GM18517 (cell line): ENCODE data around the gene GSTO2.

Experiments
- ATAC-seq: cut with Tn5 transposase; IDR thresholded peaks from one replicate; pipeline ENCODE4 v1.9.1; 2021; ENCODE audit warnings: mild to moderate bottlenecking, moderate library complexity; ENCODE audit not compliant: unreplicated experiment

The GSTO2 gene

GRCh38 chr10:104337985-104338735 lies 69.2 kb downstream of the GSTO2 start, which contains the start of gene ITPRIP:
TSS of gene ITPRIP (minus strand) at chr10:104338465. CDS start at chr10:104316051, 22,414 bp downstream.
- ATAC-seq: peak; percentile 76

- no peak for ATAC-seq
Observed at GRCh38 chr10:104339469-104340110, 70.6 kb downstream of the GSTO2 start.

GRCh38 chr10:104340111-104340526 lies 71.1 kb downstream of the GSTO2 start:
- ATAC-seq: no peak

- no peak for ATAC-seq
Observed at GRCh38 chr10:104340641-104341040, 71.7 kb downstream of the GSTO2 start.

- ATAC-seq: no peak
Observed at GRCh38 chr10:104342941-104343411, 74.0 kb downstream of the GSTO2 start.

GRCh38 chr10:104344219-104344618 lies 75.2 kb downstream of the GSTO2 start:
- ATAC-seq: no peak

GRCh38 chr10:104345515-104345914 lies 76.5 kb downstream of the GSTO2 start:
- no peak for ATAC-seq

- no peak for ATAC-seq
Observed at GRCh38 chr10:104345941-104346340, 77.0 kb downstream of the GSTO2 start.

- no peak for ATAC-seq
Observed at GRCh38 chr10:104347295-104348045, 78.5 kb downstream of the GSTO2 start.

GRCh38 chr10:104348601-104349000 lies 79.6 kb downstream of the GSTO2 start:
- no peak for ATAC-seq

- peak; percentile 52 for ATAC-seq
Observed at GRCh38 chr10:104349623-104350126, 80.7 kb downstream of the GSTO2 start.

- ATAC-seq: peak; percentile 52
Observed at GRCh38 chr10:104350127-104350635, 81.2 kb downstream of the GSTO2 start.

GRCh38 chr10:104351061-104351702 lies 82.2 kb downstream of the GSTO2 start:
- ATAC-seq: no peak

GRCh38 chr10:104351919-104352318 lies 82.9 kb downstream of the GSTO2 start:
- peak; percentile 24 for ATAC-seq

GRCh38 chr10:104353325-104354048 lies 84.5 kb downstream of the GSTO2 start, which contains the start of gene CFAP58:
TSS of gene CFAP58 (plus strand) at chr10:104353833. CDS start at chr10:104353898, 65 bp downstream.
- ATAC-seq: peak; percentile 64
